Ovary (tissue), 3 donors: ENCODE data around the gene C2CD4A.

Source experiments
- EP300 ChIP-seq: sonication (generic); formaldehyde crosslinking; IDR thresholded peaks from one replicate; pipeline ENCODE4 v1.6.1; 2017; ENCODE audit warnings: antibody characterized with exemption
- POLR2A ChIP-seq: fragments of 450-650 bp; IDR thresholded peaks from one replicate; pipeline ENCODE4 v1.6.1; 2017; ENCODE audit warnings: antibody characterized with exemption, mild to moderate bottlenecking, moderate library complexity
- TF ChIP-seq, protein P1 (sequence below), 3 donors: fragments of 450-650 bp in 2 of 3; fragments of 200-600 bp in 1 of 3; IDR thresholded peaks; one replicate each; pipeline versions ENCODE4 v1.5.1 to v1.8.0; 2016 to 2022; ENCODE audit warnings: antibody characterized with exemption in 3 of 3, mild to moderate bottlenecking in 1 of 3
- donor health status: DM: no; HTN: no; CAD: no.

DNA sequence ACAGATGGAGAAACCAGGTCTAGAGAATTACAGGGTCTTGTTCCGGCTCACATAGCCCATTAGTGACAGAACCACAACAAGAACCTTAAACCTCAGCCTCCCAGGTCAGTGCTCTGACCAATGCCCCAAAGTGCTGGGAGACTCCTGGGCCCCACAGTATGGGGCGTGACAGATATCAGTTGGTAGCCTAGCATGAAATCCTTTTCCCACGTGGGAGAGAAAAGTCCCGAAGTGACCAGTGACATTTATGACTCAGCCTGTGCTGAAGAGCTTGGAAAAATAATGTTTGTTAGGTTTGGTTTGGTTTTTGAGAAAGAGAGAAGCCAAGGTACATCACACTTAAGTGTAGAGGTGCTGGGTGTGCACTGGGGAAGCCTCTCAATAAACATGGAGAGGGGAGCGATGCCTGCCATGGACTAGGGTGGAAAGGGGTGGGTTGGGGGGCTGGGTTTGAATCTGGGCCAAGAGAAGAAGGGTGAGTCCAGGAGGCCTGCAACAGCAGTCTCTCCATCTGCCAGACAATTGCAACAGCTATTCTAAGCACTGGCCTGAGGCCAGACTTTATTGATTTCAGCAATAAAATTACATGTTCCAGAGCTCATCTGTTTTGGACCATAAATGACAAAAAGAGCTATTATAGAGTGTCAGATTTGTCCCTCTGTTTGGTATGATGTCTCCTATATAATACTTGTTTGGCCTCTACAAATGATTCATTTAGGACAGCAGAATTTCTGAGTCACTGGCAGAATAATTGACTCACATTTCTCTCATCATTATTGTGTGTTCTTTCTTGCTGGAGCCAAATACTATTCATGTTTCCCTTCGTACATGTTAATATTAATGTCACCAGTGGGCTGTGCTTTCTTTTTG lies 43.4 kb downstream of the C2CD4A start:
- TF ChIP-seq, protein P1, sequence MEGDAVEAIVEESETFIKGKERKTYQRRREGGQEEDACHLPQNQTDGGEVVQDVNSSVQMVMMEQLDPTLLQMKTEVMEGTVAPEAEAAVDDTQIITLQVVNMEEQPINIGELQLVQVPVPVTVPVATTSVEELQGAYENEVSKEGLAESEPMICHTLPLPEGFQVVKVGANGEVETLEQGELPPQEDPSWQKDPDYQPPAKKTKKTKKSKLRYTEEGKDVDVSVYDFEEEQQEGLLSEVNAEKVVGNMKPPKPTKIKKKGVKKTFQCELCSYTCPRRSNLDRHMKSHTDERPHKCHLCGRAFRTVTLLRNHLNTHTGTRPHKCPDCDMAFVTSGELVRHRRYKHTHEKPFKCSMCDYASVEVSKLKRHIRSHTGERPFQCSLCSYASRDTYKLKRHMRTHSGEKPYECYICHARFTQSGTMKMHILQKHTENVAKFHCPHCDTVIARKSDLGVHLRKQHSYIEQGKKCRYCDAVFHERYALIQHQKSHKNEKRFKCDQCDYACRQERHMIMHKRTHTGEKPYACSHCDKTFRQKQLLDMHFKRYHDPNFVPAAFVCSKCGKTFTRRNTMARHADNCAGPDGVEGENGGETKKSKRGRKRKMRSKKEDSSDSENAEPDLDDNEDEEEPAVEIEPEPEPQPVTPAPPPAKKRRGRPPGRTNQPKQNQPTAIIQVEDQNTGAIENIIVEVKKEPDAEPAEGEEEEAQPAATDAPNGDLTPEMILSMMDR (IDR thresholded peaks at IDR 0.05) = no peak
- TF ChIP-seq POLR2A (no peak), EP300 (no peak)
